Natural killer cell (primary cell): Measurements from ENCODE around the gene LILRA2. TPM values are rescaled to one million over a fixed set of nuclear protein-coding genes. Genes with fewer than 3 reads are reported as not detected.
A peak's percentile ranks its signal among the peaks of the same experiment; 100 is the strongest.
"Not testable (repeated sequence)": the region's sequence is repeated elsewhere in the genome, so short reads cannot be mapped to it uniquely, and the experiment has no call there.

Experiments used
- ATAC-seq, 3 donors: fragments of 150-1000 bp in 2 of 3; fragments of 200-7000 bp in 1 of 3; cut with Tn5 transposase; 1 replicate in 1 of 3; 2 replicates in 2 of 3; pipeline ENCODE4 v1.10.0; 2021; ENCODE audit warnings: mild to moderate bottlenecking in 2 of 3, moderate library complexity in 2 of 3
- DNase-seq, 2 donors: peaks; one replicate each; pipeline versions ENCODE4 v3.0.0 to v3.0.0-alpha.2; 2013 to 2021; ENCODE audit warnings: mixed read lengths in 1 of 2
- H3K27ac ChIP-seq: one replicate; pipeline ENCODE4 v1.5.1; 2013; ENCODE audit warnings: mild to moderate bottlenecking, low read length
- H3K27me3 ChIP-seq: one replicate; pipeline ENCODE4 v1.6.1; 2013; ENCODE audit warnings: low read length; ENCODE audit not compliant: control insufficient read depth, insufficient read depth
- H3K36me3 ChIP-seq: one replicate; pipeline ENCODE4 v1.6.1; 2013; ENCODE audit warnings: low read length; ENCODE audit not compliant: control insufficient read depth, insufficient read depth
- H3K4me1 ChIP-seq: one replicate; pipeline ENCODE4 v1.6.1; 2013; ENCODE audit warnings: low read length; ENCODE audit not compliant: control insufficient read depth, insufficient read depth
- H3K4me3 ChIP-seq: one replicate; pipeline ENCODE4 v1.5.1; 2013; ENCODE audit warnings: low read length
- H3K9me3 ChIP-seq: one replicate; pipeline ENCODE4 v1.6.1; 2013; ENCODE audit warnings: low read length; ENCODE audit not compliant: control insufficient read depth, insufficient read depth
- H3K27ac Mint-ChIP-seq, 2 donors: one replicate each; pipeline ENCODE4 v1.8.0; 2022; ENCODE audit warnings: mild to moderate bottlenecking in 2 of 2, mixed read lengths in 2 of 2, moderate library complexity in 1 of 2
- H3K27me3 Mint-ChIP-seq, 2 donors: one replicate each; pipeline ENCODE4 v1.8.0; 2022; ENCODE audit warnings: low read depth in 2 of 2, mixed read lengths in 2 of 2
- H3K36me3 Mint-ChIP-seq: one replicate; pipeline ENCODE4 v1.8.0; 2022; ENCODE audit warnings: mixed read lengths
- H3K4me1 Mint-ChIP-seq, 2 donors: one replicate each; pipeline ENCODE4 v1.8.0; 2022; ENCODE audit warnings: mixed read lengths in 2 of 2
- H3K4me3 Mint-ChIP-seq: one replicate; pipeline ENCODE4 v1.8.0; 2022; ENCODE audit warnings: mild to moderate bottlenecking, moderate library complexity, mixed read lengths
- H3K9me3 Mint-ChIP-seq, 2 donors: one replicate each; pipeline ENCODE4 v1.8.0; 2022; ENCODE audit warnings: mixed read lengths in 2 of 2
- CTCF ChIP-seq: fragments of 200-600 bp; IDR thresholded peaks from one replicate; pipeline ENCODE4 v1.8.0; 2022; ENCODE audit warnings: antibody characterized with exemption
- WGBS: methylation state at CpG from one replicate; pipeline ENCODE4 v1.1.7; 2013; ENCODE audit warnings: missing lambda C conversion rate; ENCODE audit not compliant: insufficient coverage; 5-methylcytosine and 5-hydroxymethylcytosine counted together
- intact Hi-C: fragments of 100-400 bp; cut with micrococcal nuclease; formaldehyde crosslinking; loops from one replicate; pipeline ENCODE4 v1.14.2; 2022
- total RNA-seq, 4 donors: library from RNA; stranded (reverse); fragments of 120-200 nt in 1 of 4; gene quantifications; one replicate each; pipeline versions ENCODE4 v1.2.3 to v1.2.4, GENCODE V29; 2013 to 2022

Gene LILRA2
- total RNA-seq, 3 donors from 2014 or later (not counting 1 experiment from before 2014, with no cell fraction given): 1.4 to 8.4 (median 5.6) TPM

- intact Hi-C loops: no loop called here
- Histone ChIP-seq H3K27ac (no peak overlapping the region), H3K4me3 (no peak overlapping the region), H3K4me1 (peaks cover 36% of the 10 kb centered on the region), H3K27me3 (peaks cover 12% of the 10 kb centered on the region), H3K36me3 (no peaks in the 10 kb centered on the region), H3K9me3 (no peaks in the 10 kb centered on the region)
- DNase-seq (no peak), ATAC-seq (peak in 1 of 3 donors; percentile 37)
- H3K27me3 Mint-ChIP-seq: peaks cover 20 to 37% of the 10 kb centered on the region in 2 donors
- no peak for TF ChIP-seq CTCF
- H3K36me3 Mint-ChIP-seq: no peaks in the 10 kb centered on the region
- no peaks in the 10 kb centered on the region for H3K9me3 Mint-ChIP-seq
- 84% methylated on average over 6 of the region's 6 CpGs for WGBS
- H3K4me1 Mint-ChIP-seq: peaks cover 10 to 24% of the 10 kb centered on the region in 2 donors
- H3K27ac Mint-ChIP-seq: no peak overlapping the region
- no peak overlapping the region for H3K4me3 Mint-ChIP-seq
These were observed 2.9 kb downstream of the LILRA2 start for GRCh38 chr19:54576411-54576976.

- Mint-ChIP-seq H3K27ac (no peak overlapping the region), H3K36me3 (no peaks in the 10 kb centered on the region), H3K4me1 (peaks cover 10 to 23% of the 10 kb centered on the region in 2 donors), H3K27me3 (peaks cover 28 to 31% of the 10 kb centered on the region in 2 donors), H3K9me3 (no peaks in the 10 kb centered on the region), H3K4me3 (no peak overlapping the region)
- DNase-seq: no peak
- no peak for TF ChIP-seq CTCF
- WGBS: 95% methylated on average over 3 of the region's 3 CpGs
- no peak overlapping the region for H3K27ac ChIP-seq
- ATAC-seq: no peak
- H3K4me3 ChIP-seq: no peak overlapping the region
- no peaks in the 10 kb centered on the region for H3K9me3 ChIP-seq
- H3K27me3 ChIP-seq: peaks cover 12% of the 10 kb centered on the region
- intact Hi-C loops: no loop called here
- peaks cover 31% of the 10 kb centered on the region for H3K4me1 ChIP-seq
- H3K36me3 ChIP-seq: no peaks in the 10 kb centered on the region
These were observed 3.7 kb downstream of the LILRA2 start for GRCh38 chr19:54577334-54577733.

GRCh38 chr19:54578268-54578667, 4.7 kb downstream of the LILRA2 start:
- H3K27me3 ChIP-seq, H3K27ac Mint-ChIP-seq, intact Hi-C loops, H3K27ac ChIP-seq, ATAC-seq, H3K9me3 Mint-ChIP-seq, H3K36me3 Mint-ChIP-seq, DNase-seq, H3K36me3 ChIP-seq, H3K4me3 Mint-ChIP-seq, H3K9me3 ChIP-seq, H3K4me3 ChIP-seq: not testable (repeated sequence)
- Mint-ChIP-seq H3K4me1 (peaks cover 6 to 14% of the 10 kb centered on the region in 2 donors), H3K27me3 (peaks cover 29 to 33% of the 10 kb centered on the region in 2 donors)
- 94% methylated on average over 5 of the region's 5 CpGs for WGBS
- H3K4me1 ChIP-seq: peaks cover 22% of the 10 kb centered on the region

GRCh38 chr19:54586397-54586796, 12.8 kb downstream of the LILRA2 start:
- Mint-ChIP-seq H3K36me3 (no peaks in the 10 kb centered on the region), H3K9me3 (no peaks in the 10 kb centered on the region), H3K27ac (no peak overlapping the region), H3K4me3 (no peak overlapping the region), H3K27me3 (peaks cover 43 to 81% of the 10 kb centered on the region in 2 donors), H3K4me1 (no peaks in the 10 kb centered on the region)
- no peaks in the 10 kb centered on the region for H3K36me3 ChIP-seq
- H3K4me1 ChIP-seq: no peaks in the 10 kb centered on the region
- intact Hi-C loops: no loop called here
- ATAC-seq (no peak), DNase-seq (no peak)
- TF ChIP-seq CTCF: no peak
- peaks cover 6% of the 10 kb centered on the region for H3K27me3 ChIP-seq
- H3K4me3 ChIP-seq: no peak overlapping the region
- H3K9me3 ChIP-seq: peaks cover 8% of the 10 kb centered on the region
- 74% methylated on average over 5 of the region's 5 CpGs for WGBS
- H3K27ac ChIP-seq: no peak overlapping the region
